Measurements from ENCODE around the gene VPS13A. TPM values are rescaled to one million over a fixed set of nuclear protein-coding genes. Genes with fewer than 3 reads are reported as not detected.

Gene VPS13A
- total RNA-seq, 4 donors from 2014 or later, result 45.9 to 77.0 (median 53.5) TPM

DNA sequence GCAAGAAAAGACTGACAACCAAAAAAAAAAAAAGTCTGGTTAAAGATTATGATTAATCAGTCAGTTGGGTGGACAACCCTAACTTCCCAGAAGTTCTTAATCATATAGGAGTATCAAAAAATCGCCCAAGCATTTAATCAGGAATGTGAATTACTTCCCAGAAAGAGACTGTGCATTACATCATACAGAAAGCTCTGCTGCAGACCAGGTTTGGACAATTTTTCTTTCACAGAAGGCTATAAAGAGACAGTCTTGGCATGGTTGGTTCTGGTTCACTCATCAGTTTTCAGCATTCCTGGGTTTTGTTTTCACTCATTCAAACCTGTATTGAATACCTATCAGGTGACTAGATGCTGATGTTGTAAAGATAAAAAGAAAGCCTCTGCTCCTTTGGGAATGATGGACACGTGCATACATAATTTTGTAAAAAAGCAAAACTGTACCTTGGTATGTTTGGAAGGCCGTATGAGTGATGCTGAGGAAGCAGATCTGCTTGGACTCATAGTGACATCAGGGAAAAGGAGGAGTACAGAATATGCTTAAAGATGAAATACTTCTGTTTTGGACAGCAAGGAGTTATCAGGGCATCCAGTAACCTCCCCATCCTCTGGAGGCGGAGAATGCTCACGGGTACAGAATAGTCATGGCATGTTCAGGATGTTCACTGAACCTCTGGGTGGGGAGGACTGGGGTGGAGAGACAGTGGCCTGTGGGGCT is 292.3 kb downstream of the VPS13A start:
- intact Hi-C loops (cut with DNase I), result no loop called here
- Histone ChIP-seq H3K36me3 (no peaks in the 10 kb centered on the region), H3K9me3 (no peaks in the 10 kb centered on the region), H3K4me1 (no peaks in the 10 kb centered on the region), H3K27me3 (no peaks in the 10 kb centered on the region), H3K4me3 (replicated peaks in 1 of 3) (no peak overlapping the region), H3K27ac (no peak overlapping the region)
- WGBS, 2 donors, result 80 to 82% methylated on average over 5 of the region's 5 CpGs
- TF ChIP-seq, protein P1, sequence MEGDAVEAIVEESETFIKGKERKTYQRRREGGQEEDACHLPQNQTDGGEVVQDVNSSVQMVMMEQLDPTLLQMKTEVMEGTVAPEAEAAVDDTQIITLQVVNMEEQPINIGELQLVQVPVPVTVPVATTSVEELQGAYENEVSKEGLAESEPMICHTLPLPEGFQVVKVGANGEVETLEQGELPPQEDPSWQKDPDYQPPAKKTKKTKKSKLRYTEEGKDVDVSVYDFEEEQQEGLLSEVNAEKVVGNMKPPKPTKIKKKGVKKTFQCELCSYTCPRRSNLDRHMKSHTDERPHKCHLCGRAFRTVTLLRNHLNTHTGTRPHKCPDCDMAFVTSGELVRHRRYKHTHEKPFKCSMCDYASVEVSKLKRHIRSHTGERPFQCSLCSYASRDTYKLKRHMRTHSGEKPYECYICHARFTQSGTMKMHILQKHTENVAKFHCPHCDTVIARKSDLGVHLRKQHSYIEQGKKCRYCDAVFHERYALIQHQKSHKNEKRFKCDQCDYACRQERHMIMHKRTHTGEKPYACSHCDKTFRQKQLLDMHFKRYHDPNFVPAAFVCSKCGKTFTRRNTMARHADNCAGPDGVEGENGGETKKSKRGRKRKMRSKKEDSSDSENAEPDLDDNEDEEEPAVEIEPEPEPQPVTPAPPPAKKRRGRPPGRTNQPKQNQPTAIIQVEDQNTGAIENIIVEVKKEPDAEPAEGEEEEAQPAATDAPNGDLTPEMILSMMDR (IDR thresholded peaks at IDR 0.05), result no peak
- no peak for TF ChIP-seq POLR2A (IDR thresholded peaks at IDR 0.05)
- DNase-seq, result no peak

Other genes with a start within 250 kb of the VPS13A start
- gene FOXB2, start 157.9 kb upstream of the VPS13A start, total RNA-seq, result not detected

Data from thyroid gland (tissue), 4 donors.